AG04449 (cell line): Measurements from ENCODE around the gene NEK6.

Source experiments
- CTCF ChIA-PET: fragments of 350-600 bp; formaldehyde crosslinking; extraction: SDS; loops from one replicate; lab custom pipeline; 2021; ENCODE audit warnings: antibody characterized with exemption; lab: Yijun Ruan, JAX
- POLR2A ChIA-PET: fragments of 400-600, 350-600 bp; formaldehyde crosslinking; extraction: SDS; loops from one replicate; lab custom pipeline; 2020; ENCODE audit warnings: antibody characterized with exemption, inconsistent platforms; lab: Yijun Ruan, JAX
- DNase-seq: peaks from one replicate; pipeline ENCODE4 v3.0.0-alpha.2; 2010; ENCODE audit warnings: low read depth, low spot score
- H3K4me3 ChIP-seq: 2 replicates; pipeline ENCODE4 v1.5.1; 2011; ENCODE audit warnings: low read depth, mild to moderate bottlenecking, control low read depth, low read length
- TF ChIP-seq, protein P1 (sequence below): IDR thresholded peaks from one replicate; pipeline ENCODE4 v1.5.1; 2011; ENCODE audit warnings: mild to moderate bottlenecking, moderate library complexity, low read length, control low read depth, inconsistent platforms; ENCODE audit not compliant: insufficient read depth; ENCODE audit errors: missing control alignments

NEK6 gene

DNA sequence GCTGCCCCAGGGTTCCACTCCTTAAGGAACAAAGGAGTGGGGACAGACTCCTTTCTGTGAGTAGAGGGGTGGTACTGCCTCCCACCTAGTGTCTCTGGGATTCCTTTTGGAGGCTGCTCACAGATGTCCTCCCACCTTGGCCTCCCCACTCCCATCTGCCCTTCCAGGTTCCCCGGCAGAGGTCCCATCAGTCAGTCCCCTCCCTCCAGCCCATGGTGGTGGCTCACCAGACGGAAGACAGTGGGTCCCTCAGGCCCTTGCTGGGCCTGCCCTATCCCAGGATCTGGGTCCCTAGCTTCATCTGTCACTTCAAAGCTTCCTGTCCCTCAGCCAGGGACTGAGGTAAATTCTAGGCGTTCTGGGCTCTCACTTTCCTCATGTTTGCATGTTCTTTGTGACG lies 35.6 kb upstream of the NEK6 start:
- H3K4me3 ChIP-seq = no peak overlapping the region
- DNase-seq = no peak
- TF ChIP-seq, protein P1, sequence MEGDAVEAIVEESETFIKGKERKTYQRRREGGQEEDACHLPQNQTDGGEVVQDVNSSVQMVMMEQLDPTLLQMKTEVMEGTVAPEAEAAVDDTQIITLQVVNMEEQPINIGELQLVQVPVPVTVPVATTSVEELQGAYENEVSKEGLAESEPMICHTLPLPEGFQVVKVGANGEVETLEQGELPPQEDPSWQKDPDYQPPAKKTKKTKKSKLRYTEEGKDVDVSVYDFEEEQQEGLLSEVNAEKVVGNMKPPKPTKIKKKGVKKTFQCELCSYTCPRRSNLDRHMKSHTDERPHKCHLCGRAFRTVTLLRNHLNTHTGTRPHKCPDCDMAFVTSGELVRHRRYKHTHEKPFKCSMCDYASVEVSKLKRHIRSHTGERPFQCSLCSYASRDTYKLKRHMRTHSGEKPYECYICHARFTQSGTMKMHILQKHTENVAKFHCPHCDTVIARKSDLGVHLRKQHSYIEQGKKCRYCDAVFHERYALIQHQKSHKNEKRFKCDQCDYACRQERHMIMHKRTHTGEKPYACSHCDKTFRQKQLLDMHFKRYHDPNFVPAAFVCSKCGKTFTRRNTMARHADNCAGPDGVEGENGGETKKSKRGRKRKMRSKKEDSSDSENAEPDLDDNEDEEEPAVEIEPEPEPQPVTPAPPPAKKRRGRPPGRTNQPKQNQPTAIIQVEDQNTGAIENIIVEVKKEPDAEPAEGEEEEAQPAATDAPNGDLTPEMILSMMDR = no peak
- ChIA-PET CTCF (no interaction called here), POLR2A (no interaction called here)

DNA sequence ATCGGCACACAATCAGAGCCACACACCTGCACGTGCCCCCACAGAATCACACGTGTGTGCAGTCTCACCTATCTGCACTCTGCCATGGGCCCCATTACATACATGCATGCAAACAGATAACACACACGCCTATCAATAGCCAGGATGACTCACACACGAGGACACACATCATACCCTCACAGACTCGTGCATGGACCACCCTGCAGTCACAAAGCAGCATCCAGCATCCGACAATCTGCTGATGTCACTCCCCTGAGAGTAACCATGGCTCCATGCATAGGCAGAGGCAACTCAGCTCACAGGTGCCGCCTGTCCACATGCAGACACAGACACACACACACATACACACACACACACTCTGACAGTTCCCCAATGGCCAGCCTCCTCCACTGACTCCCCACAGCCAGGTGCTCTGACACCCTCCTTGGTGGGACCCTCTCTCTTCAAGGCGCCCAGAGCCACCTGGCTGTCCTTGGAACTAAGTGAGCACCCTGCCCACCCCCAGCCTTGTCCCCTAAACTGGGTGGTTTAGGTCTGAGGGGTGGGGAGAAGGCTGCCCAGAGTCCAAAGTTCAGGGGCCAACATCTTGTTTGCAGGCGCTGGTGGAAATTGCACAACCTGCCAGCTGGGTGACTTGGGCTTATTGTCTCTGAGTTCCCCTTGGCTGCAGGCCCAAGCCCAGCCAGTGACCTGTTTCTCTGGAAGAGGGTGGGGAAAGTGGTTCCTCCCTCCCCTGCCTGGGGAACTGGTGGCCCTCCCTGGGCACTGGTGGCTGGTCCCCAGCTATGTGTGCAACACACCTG lies 34.6 kb upstream of the NEK6 start:
- TF ChIP-seq, protein P1 = no peak
- no peak overlapping the region for H3K4me3 ChIP-seq
- ChIA-PET POLR2A (no interaction called here), CTCF (interaction anchor here (1.1 kb wide), 1 partner anchor 96 kb away, joined by 3 read pairs; no protein-coding TSS in a partner anchor)
- DNase-seq = no peak

DNA sequence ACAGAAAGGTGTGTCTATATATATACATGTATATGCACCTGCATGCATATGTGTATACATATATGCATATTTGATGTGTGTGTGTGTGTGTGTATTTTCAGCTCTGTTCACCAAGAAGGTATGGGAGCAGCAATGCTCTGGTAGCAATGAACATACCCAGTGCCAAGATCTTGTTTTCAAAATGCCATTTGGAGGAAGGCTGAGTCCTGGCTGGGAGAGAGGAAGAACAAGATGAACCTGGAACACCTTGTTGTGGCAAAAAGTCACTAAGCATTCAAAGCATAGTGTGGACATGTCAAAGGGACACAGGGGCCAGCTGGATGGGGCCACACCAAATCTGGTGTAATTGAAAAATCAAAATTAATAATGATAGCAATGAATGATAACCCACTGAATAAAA lies 31.8 kb upstream of the NEK6 start:
- TF ChIP-seq, protein P1 = no peak
- DNase-seq = no peak
- no peak overlapping the region for H3K4me3 ChIP-seq
- ChIA-PET POLR2A (no interaction called here), CTCF (no interaction called here)

DNA sequence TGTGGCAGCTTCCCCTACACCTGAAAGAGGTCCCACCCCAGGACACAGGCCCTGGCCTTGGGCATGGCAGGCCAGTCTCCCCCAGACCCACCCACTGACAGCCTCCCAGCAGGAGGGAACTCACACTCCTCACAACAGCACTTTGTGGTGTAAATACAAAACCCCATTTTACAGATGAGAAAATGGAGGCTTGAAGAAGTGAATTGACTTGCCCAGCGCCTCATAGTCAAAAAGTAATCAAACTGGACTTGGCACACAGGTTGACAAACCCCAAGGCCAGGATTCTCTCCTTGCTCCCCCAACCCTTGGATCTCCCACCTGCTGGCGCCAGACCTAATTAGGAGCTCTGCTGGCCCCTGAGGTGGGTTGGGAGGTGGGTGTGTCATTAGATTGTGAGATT lies 29.2 kb upstream of the NEK6 start:
- no peak overlapping the region for H3K4me3 ChIP-seq
- CTCF ChIA-PET = no interaction called here
- POLR2A ChIA-PET = no interaction called here
- TF ChIP-seq, protein P1 = no peak
- no peak for DNase-seq

DNA sequence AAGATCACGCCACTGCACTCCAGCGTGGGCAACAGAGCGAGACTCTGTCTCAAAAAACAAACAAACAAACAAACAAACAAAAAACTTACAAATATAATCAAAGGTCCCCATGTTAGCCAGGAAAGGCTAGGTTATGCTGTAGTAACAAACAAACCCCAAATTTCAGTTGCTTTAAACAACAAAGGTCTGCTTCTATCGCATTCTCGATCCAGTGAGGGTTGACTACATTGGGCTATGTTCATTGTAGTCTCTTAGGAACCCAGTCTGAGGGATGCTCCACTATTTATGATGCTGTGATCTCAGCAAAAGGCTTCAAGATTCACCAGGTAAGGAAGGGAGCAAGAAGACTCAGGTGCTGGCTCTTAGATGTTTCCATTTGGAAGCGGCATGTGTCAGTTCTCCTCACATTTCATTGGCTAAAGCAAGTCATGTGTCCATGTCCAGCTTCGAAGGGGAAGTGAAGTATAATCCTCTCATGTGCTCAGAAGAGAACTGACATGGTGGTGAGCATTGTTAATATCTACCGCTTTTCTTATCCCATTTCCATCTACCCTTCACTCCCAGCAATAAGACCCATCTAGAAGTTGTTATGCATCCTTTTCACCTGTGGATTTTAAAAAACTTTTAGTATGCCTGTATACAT lies 26.5 kb upstream of the NEK6 start:
- CTCF ChIA-PET = no interaction called here
- TF ChIP-seq, protein P1 = no peak
- POLR2A ChIA-PET = interaction anchor here (0.6 kb wide), 1 partner anchor 42 kb away, joined by 3 read pairs; no protein-coding TSS in a partner anchor
- no peak overlapping the region for H3K4me3 ChIP-seq
- DNase-seq = no peak

DNA sequence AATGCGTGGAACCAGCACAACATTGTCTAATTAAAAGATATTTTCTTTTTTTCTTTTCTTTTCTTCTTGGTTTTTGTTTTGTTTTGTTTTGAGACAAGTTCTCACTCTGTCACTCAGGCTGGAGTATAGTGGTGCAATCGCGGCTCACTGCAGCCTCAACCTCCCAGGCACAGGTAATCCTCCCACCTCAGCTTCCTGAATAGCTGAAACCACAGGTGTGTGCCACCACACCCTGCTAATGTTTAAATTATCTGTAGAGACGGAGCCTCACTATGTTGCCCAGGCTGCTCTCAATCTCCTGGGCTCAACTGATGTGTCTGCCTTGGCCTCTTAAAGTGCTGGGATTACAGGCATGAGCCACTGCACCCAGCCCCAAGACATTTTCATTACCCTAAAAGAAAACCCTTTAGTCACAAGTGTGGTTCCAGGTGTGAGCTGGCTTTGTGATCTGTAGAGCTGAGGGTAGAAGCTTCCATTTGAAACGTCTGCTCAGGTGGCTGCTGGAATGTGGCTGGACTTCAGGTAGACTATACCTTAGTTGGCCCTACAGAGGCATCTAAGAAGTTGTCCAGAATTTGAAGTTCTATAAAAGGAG lies 19.1 kb upstream of the NEK6 start:
- no peak for DNase-seq
- ChIA-PET POLR2A (no interaction called here), CTCF (no interaction called here)
- TF ChIP-seq, protein P1 = no peak
- H3K4me3 ChIP-seq = no peak overlapping the region
